T-helper 2 cell treated with Interferon-gamma antibody and Interleukin-4, amounts not matched to agents 100 ng/mL and 5 ng/mL, for 36 hours (primary cell): ENCODE results near the gene SCGB1C2. TPM values are rescaled to one million over a fixed set of nuclear protein-coding genes. Genes with fewer than 3 reads are reported as not detected.
"Not testable (repeated sequence)": the region's sequence is repeated elsewhere in the genome, so short reads cannot be mapped to it uniquely, and the experiment has no call there.

ENCODE experiments used
- intact Hi-C: fragments of 100-400 bp; cut with micrococcal nuclease; formaldehyde crosslinking; loops from one replicate; pipeline ENCODE4 v1.15.1; 2023
- total RNA-seq: library from RNA; stranded (reverse); gene quantifications from 2 replicates; pipeline ENCODE4 v1.2.3, GENCODE V29; 2022

SCGB1C2 gene
- total RNA-seq, 1 donor from 2014 or later: not detected

- intact Hi-C loops: no loop called here
Observed at GRCh38 chr17:148757-149156, 11.4 kb downstream of the SCGB1C2 start.

DNA sequence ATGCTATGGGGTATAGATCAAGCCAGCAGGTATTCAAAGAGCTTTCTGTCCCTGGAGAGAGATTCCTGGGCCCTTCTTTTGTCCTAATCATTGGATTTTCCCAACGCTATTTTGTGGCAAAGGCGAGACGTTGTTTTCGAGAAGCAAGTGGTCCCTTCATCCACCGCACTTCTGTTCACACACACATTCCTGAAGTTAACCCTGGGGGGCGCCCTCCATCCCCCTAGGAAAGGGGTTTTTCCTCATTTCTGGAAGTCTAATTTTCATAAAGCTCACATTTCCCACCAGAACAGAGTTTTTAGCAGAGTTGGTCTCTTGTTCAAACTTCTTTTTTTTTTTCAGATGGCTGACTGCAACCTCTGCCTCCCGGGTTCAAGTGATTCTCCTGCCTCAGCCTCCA, 11.9 kb downstream of the SCGB1C2 start:
- intact Hi-C loops: no loop called here

DNA sequence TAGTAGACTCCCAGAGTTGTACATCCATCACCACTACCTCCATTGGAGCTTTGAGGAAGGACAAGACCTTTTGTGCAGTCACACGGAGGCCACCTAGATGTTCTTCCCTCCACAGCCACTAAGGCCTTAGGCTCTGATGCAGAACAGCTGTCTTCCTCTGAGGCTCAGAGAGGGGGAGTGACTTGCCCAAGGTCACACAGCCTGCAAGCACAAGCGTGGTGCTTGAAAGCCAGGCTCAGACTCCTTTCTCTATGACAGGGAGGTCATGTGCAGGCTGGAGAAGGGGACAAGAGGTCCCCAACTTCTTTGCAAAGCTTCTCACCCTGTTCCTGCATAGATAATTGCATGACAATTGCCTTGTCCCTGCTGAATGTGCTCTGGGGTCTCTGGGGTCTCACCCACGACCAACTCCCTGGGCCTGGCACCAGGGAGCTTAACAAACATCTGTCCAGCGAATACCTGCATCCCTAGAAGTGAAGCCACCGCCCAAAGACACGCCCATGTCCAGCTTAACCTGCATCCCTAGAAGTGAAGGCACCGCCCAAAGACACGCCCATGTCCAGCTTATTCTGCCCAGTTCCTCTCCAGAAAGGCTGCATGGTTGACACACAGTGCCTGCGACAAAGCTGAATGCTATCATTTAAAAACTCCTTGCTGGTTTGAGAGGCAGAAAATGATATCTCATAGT, 12.7 kb downstream of the SCGB1C2 start:
- intact Hi-C loops: no loop called here

- intact Hi-C loops: no loop called here
Observed at GRCh38 chr17:151004-151403, 13.6 kb downstream of the SCGB1C2 start.

DNA sequence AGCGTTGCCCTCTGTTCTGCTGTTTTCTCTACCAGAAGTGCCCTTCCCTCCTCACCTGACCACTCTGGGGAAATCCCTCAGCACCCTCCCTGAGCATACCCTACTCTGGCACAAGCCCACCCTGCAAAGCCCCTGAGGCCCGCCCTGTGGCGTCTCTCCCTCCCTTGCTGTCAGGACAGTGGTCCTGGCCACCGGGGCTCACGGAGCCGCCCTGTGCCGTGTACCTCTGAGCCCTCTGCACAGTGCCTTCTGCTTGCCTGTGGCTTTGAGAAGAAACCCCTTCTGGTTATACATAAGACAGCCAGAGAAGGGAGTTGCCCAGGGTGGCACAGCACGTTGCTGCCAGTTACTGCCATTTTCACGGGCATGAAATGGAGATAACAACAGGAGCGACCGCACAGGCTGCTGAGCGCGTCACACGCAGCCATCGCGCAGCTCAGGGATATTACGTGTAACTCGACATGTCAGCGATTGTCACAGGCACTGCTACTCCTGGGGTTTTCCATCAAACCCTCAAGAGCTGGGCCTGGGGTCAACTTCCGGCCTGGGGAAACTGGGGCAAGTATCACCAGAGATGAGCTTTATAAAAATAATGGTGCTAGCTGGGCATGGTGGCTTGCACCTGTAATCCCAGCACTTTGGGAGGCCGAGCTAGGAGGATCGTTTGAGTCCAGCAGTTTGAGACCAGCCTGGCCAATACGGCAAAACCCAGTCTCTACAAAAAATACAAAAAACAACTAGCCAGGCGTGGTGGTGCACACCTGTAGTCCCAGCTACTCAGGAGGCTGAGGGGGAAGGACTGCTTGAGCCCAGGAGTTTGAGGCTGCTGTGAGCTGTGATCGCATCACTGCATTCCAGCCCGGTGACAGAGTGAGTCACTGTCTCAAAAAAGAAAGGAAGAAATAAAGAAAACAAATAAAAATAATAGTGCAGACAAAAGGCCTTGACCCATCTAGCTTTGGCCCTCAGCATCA, 14.8 kb downstream of the SCGB1C2 start:
- intact Hi-C loops: no loop called here

DNA sequence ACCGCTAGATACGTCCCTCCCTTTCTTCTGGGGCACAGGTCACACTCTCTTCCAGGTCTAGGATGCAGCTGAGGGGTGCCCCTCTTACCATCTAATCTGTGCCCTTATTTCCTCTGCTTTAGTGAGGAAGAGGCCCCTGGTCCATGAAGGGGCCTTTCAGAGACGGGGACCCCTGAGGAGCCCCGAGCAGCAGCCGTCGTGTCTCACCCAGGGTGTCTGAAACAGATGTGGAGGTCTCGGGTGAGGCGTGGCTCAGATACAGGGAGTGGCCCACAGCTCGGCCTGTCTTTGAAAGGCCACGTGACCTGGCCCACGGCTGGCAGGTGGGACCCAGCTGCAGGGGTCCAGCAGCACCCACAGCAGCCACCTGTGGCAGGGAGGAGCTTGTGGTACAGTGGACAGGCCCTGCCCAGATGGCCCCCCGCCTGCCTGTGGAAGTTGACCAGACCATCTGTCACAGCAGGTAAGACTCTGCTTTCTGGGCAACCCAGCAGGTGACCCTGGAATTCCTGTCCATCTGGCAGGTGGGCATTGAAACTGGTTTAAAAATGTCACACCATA, 15.6 kb downstream of the SCGB1C2 start:
- intact Hi-C loops: no loop called here

DNA sequence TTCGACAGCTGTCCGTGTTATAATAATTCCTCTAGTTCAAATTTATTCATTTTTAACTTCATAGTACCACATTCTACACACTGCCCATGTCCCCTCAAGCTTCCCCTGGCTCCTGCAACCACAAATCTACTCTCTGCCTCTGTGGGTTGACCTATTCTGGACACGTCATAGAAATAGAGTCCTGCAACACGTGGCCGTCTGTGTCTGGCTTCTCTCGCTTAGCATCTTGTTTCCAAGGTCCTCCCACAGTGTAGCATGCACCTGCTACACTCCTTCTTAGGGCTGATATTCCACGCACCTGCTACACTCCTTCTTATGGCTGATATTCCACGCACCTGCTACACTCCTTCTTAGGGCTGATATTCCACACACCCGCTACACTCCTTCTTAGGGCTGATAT, 16.5 kb downstream of the SCGB1C2 start:
- intact Hi-C loops: no loop called here

DNA sequence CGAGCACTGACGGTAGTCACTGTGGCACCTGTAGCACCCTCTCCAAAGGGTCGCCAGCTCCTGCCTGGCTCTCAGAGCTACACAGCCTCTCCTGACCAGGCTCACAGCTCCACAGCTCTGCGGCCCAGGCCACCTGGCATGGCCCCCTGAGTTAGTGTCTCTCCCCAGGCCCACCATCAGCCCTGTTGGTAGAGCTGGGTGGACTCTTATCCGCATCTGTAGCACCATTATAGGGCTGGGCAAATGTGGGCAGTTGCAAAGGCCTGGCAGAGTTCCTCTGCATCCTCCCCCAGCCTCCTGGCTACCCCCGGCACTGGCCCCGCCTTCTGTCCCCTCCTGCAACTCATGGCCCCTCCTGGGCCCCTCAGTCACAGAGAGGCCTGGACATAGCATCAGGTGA, 18.2 kb downstream of the SCGB1C2 start:
- intact Hi-C loops: no loop called here

GRCh38 chr17:156094-156621, 18.8 kb downstream of the SCGB1C2 start:
- intact Hi-C loops: no loop called here

GRCh38 chr17:156946-157345, 19.6 kb downstream of the SCGB1C2 start:
- intact Hi-C loops: no loop called here

GRCh38 chr17:157901-158300, 20.5 kb downstream of the SCGB1C2 start:
- intact Hi-C loops: no loop called here

DNA sequence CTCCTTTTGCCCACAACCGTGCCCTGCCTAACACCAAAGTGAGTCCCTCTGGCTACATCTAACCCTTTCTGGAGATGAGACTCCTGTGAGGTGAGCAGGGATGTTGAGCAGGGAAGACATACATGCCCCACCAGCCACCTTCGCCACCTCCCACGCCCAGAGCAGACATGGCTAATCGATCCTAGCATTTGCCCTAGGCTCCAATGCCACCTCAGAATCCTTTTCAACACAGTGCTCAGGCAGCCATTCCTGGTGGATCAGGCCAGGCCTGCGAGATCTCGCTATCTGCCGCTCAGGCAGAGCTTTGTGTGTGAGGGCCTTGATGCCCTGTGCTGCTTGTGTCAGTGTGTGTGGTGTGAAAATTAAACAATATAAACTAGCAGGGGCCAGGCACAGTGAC, 21.0 kb downstream of the SCGB1C2 start:
- intact Hi-C loops: no loop called here

GRCh38 chr17:159609-160008, 22.2 kb downstream of the SCGB1C2 start:
- intact Hi-C loops: no loop called here

GRCh38 chr17:160336-160735, 23.0 kb downstream of the SCGB1C2 start:
- intact Hi-C loops: no loop called here

GRCh38 chr17:161481-161880, 24.1 kb downstream of the SCGB1C2 start:
- intact Hi-C loops: no loop called here

DNA sequence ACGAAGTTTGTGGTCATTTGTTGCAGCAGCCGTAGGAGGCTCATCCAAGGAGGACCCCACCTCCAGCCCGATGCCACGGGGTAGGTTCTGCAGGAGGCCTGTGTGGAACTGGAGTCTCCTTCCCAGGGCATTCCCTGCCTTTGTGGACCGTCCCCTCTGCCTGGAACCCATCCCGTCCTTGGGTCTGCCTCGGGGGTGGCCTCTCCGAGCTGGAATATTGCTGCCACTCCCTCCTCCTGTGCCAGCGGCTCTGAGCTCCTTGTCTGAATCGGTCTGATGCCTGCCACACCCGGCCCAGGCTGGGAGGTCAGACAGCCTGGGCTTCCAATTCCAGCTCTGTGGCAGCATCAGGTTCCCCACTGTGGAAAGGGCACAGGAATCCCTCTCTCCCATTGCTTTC, 25.3 kb downstream of the SCGB1C2 start:
- intact Hi-C loops: no loop called here

DNA sequence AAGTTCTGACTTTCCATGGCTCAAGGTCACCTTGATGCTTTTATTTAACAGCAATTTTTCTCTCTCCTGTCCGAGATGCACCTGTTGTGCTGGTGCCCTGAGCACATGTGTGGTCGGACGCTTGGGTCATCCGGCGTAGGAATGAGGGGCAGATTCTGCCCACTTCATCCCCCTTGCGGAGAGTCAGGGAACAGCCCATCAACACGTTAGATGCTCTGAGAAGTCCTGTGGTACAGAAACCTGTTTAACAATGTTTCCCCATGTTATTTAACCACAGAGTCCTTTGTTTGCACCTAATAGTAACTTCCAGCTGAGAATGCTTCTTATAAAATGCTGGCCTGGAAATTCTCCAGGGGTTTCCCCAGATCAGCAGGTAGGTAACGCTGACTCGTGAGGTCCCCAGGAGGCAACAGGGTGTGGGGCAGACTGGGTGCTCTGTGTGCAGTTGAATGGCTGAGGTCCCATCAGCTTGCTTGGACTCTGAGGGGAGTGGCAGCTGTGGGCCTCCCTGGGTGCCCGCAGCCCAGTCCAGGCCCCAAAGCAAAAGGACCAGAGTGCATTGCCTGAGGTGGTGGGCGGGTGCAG, 26.2 kb downstream of the SCGB1C2 start:
- intact Hi-C loops: no loop called here

DNA sequence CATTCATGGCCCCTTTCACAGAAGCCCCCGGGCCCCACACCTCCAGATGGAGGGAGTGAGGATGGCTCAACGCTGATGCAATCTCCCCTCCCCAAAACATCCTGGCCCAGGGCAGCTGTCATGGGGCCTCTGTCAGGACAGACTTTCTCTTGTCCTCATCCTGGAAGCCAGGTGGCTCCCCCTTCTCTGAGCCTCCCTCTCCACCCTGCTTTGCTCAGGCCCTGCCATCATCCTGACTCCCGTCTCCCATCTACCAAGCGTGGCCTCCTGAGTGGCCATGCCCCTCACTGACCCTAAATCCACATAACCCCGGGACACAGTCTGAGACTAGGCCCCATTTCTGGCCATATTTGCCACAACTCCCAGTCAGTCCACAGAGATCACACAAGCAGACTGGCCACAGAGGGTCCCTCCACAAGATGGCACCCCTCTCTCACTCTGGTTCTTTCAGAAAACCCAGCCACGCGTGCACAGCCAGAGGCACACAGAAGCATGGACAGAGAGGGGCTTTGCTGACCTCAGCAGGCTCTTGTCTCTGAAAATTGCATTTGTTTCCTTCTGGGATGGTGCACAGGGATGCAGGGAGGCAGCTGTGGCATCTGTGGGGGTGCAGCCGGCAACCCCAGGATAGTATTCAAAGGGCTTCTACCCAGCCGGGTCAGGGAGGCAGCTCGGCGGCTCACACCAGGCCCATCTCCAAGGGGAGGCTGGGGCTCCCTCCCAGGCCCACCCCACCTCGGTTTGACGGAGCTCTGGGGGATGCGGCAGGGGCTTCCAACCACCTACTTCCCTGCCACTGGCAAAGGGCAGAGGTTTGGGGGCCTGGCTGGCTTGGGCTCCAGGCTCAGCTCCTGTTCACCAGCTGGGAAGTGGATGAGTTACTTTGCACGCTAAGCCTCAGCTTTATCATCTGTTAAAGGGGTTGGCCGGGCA, 27.2 kb downstream of the SCGB1C2 start:
- intact Hi-C loops: no loop called here

- intact Hi-C loops: no loop called here
Observed at GRCh38 chr17:165939-166338, 28.6 kb downstream of the SCGB1C2 start.

GRCh38 chr17:168614-169013, 31.2 kb downstream of the SCGB1C2 start:
- intact Hi-C loops: not testable (repeated sequence)
